G401.6 (cell line): Measurements from ENCODE around the gene GABRA5.

Experiments
- FAIRE-seq: peaks from 2 replicates; lab custom pipeline; 2012; peaks lifted over from hg19 to GRCh38; lab: Jason Lieb, UNC

Gene GABRA5

DNA sequence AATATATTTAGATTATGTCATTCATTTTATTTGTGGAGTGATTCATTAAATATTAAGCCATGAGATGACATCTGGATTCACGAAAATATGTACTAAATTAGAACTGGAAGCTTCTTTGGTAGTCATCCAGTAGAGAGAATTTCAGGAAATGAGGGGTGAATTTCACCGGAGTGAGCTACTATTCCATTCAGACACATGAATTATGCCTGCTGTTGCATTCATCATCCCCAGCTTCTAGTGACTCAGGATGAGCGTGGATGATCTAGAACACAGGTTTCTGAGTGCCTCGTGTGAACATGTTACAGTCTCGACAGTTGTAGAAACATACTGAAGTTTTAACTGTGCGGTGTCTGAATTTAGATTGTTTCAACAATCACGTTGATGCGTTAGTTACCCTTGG lies 61.2 kb downstream of the GABRA5 start:
- no peak for FAIRE-seq

DNA sequence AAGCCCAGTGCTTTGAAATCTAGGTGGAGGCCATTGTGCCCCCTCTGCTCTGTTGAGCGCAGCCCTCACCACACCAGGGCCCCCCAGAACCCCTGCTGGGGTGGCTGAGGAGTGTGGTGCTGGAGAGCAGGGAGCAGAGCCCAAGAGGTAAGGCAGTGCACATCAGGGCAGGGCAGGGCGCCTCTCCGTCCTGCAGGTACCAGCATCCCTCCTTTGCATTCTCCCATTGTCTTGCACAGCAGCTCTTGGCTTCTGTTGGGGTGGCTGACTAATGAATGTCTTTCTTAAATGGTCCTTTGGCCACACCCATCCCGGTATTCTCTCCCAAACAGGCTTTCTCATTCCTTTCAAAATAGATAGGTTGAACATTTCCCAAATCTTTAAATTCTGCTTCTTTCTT lies 62.7 kb downstream of the GABRA5 start:
- no peak for FAIRE-seq

DNA sequence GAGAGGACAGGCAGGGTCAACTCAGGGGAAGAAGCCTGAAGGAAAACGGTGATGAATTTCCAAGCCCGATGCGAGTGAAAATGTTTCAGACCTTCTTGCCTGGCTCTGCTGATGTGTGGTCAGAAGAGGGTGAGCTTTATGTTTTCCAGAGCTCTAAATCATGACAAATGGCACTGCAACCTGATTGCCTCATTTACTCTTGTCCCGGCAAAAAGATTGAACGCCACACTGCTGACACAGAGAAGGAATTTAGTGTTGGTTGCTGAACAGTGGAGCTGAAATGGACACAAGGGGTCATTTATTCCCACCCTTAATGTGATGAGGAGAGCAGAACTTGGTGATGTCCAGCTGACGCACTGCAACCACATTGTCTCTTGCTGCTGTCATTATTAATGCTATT lies 68.0 kb downstream of the GABRA5 start:
- no peak for FAIRE-seq

- FAIRE-seq: no peak
These were observed 68.5 kb downstream of the GABRA5 start for GRCh38 chr15:26935322-26935721.

DNA sequence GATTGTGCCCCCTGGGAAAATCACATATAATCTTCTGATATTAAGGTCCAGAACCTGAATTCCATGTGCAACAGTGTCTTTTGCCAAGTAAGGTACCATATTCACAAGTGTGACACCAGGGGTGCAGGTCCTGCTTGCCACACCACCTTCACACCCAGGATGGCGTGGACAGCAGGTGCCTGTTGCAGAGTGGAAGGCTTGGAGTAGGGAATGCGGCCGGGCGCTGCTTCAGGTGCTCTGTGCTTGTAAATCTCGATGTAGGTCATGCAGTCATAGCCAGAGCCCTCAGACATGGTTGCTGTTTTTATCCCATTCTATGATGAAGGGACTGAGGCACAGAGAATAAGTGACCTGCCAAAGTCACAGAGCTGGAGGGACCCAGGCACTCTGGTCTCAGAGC lies 69.6 kb downstream of the GABRA5 start:
- no peak for FAIRE-seq

DNA sequence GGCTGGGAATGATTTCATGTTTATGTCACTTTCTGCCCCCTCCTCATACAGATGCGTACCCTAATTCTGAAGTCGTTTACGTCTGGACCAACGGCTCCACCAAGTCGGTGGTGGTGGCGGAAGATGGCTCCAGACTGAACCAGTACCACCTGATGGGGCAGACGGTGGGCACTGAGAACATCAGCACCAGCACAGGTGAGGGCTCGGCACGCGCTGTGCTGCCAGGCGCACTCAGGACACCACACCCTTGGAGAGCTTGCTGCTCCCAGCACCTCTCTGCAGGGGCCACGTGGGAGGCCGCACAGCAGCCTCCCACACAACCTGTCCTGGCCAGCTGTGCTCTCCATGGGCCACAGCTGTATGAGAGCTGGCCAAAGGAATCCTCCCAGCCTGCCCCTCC lies 70.3 kb downstream of the GABRA5 start:
- FAIRE-seq: no peak

DNA sequence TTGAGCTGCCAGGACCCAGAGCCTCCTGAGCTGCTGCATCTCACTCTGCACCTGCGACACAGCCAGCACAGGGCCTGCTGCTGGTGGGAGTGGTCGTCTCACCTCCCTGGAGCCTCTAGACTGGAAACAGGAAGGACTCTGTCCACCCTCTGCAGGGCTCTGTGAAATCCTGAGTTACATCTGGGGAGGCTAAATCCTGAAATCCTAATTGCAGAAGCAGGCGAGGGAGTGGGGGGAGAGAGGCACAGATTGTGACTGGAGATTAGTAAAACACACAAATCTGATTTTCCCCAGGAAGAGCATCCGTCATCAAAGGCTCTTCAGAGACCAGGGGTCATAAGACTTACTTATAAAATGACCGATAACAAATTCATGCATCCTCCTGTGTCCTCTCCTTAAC lies 72.5 kb downstream of the GABRA5 start:
- FAIRE-seq: no peak

GRCh38 chr15:26941489-26941888 lies 74.6 kb downstream of the GABRA5 start:
- FAIRE-seq: no peak

GRCh38 chr15:26943866-26944265 lies 77.0 kb downstream of the GABRA5 start:
- FAIRE-seq: no peak

- FAIRE-seq: no peak
These were observed 78.2 kb downstream of the GABRA5 start for GRCh38 chr15:26945046-26945445.

DNA sequence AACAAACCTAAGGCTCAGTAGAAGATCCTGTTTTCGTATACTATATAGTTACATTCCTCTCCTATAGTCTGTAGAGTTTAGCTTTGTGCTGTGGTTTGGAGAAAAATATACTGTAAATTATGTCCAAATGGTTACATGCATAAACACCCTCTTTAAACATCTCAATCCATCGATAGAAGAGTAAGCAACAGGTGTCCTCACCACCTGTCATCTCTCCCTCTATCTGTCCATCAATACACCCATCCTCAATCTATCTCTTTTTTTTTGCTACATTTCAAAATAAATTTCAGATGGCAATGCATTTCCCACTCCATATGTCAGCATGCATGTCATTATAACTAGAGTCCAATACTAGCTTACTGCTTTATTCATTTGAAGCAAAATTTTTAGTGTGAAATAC lies 83.1 kb downstream of the GABRA5 start:
- no peak for FAIRE-seq

DNA sequence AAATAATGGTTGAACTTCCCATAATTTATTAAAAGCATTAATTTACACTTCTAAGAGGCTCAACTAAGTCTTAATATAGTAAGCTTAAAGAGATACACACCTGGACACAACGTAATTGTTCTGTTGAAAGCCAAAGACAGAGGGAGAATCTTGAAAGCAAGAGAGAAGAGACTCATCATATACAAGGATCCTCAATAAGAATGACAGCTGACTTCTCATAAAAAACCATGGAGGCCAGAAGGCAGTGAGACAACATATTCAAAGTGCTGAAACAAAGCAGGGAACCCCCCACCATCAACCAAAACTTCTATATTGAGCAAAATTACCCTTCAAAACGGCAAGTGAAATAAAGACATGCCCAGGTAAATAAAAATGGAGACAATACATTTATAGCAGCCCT lies 87.5 kb downstream of the GABRA5 start:
- FAIRE-seq: peak; percentile 46

- no peak for FAIRE-seq
These were observed 100.9 kb downstream of the GABRA5 start for GRCh38 chr15:26967719-26968269.

DNA sequence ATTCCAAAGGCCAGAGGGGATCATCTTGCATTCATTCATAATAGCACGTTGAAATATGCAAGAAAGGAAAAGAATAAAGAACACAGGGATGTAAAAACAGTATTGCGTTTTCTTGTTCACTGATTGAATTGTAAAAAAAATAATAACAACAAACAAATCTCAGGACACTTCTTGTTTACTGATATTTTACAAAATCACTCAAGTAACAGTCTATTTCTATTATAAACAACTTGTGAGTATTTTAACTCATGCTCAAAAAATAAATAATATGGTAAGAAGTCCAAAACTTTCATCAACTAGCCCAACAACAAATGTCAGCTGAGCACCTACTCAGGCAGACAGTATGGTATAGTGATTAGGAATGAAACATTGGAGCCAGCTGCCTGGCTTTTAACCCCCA lies 101.9 kb downstream of the GABRA5 start:
- no peak for FAIRE-seq

DNA sequence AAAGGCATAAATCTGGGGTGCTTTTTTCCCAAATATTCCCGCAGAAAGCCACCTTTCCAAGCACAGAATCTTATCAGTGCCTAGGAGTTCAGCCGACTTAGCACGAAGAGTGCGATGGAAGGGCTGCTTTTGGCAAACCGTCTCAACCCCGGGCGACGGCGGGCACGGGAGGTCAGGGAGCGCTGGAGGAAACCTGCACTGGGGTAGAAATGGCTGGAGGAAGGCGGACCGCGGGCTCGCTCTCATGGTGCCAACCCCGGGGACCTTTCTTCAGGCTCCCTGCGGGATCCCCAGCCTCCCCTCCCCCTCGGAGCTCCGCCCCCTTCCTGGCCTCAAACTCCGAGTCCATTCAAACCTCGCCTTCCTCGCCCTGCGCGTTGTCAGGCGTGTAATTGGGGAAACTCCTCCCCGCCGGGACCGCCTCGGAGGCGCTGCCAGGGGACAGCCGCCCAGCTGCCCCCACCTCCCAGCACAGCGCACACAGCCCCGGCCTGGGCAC lies 103.9 kb downstream of the GABRA5 start, which contains the start of gene GABRG3:
Gene GABRG3, plus strand, starts transcription at position 470 of the 499 bp plus-strand sequence.
- no peak for FAIRE-seq

DNA sequence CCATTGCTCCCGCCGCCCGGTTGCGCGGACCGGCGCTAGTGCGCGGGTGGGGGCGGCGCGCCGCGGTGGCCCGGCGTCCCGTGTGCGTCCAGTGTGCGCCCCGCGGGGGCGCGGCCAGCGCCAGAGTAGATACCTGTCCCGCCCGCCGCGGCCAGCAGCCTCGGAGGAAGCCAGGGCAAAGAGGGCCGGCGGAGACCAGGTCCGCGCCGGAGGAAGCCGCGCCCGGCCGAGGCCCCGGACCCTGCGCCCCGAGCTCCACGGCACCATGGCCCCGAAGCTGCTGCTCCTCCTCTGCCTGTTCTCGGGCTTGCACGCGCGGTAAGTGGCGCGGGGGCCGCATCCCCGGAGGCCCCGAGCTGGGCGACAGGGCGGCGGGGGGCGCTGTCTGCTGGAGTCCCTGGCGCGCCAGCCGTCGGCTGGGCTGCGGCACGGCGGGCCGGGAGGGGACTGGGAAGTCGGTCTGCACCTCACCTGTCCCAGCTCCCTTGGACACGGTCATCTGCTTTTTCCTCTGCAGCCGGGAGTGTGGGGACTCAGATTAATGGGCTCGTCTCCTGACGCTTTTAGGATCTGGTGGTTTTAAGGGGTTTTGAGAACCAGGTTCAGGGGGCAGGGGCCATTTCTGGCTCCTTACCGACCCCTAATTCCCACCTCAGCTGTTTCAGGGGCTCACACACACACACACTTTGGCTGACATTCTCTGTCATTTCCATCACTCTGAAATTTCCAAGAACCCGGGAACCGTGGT lies 104.6 kb downstream of the GABRA5 start:
- no peak for FAIRE-seq

DNA sequence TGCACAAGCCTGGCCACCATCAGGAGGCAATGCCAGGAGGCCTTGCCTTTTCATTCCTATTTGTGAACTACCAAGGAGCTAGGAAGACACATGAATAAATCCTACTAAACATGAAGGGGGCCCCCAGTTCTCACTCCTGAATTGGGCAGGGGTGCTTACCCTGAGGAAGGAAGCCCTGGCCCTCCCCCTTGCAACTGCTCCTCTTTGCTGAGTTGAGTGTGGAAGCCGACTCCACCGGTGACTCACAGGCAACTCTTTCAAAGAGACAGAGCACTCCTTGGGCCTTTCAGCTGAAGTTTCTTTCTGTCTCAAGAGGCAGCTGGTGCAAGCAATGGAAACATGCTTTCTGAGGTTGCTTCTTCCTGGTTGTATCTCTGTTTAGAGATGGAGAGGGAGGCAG lies 105.8 kb downstream of the GABRA5 start:
- no peak for FAIRE-seq

- peak; percentile 27 for FAIRE-seq
These were observed 107.4 kb downstream of the GABRA5 start for GRCh38 chr15:26974120-26974780.

DNA sequence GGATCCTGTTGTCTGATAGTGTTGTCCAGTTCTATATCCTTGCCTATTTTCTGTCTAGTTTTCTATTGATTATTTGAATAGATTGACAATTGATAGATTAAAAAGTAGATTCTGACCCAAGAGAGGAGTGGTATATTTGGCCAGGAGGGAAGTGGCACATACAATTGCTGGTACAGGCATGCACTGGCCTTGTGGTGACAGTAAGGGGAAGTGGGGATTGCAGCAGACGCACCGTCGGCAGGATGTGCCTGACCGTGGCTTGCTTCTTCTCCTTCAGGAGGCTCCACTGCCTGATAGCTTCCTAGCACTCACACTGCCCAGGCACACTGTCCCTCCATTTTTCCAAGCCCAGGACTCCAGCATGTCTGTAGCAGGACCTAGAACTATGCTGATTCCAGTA lies 114.6 kb downstream of the GABRA5 start:
- no peak for FAIRE-seq

DNA sequence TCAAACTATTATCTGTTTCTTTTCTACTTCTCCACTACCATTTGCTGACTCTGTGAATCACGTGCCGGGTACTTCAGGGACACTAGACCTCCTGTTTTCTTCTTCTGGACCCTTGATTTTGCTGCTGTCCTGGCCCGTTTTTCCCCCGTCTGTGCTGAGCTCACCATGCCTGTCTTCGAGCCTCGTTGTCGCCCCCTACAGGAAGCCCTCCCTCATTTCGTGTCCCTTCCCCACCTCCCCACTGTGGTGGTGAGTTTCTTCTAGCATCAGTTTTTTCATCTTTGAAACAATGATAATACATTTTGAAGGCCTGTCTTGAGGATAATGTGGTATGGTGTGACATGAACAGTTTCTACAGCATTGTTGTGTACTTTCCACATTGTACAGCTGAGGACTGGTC lies 117.0 kb downstream of the GABRA5 start:
- no peak for FAIRE-seq

GRCh38 chr15:26985050-26985449 lies 118.2 kb downstream of the GABRA5 start:
- FAIRE-seq: no peak

DNA sequence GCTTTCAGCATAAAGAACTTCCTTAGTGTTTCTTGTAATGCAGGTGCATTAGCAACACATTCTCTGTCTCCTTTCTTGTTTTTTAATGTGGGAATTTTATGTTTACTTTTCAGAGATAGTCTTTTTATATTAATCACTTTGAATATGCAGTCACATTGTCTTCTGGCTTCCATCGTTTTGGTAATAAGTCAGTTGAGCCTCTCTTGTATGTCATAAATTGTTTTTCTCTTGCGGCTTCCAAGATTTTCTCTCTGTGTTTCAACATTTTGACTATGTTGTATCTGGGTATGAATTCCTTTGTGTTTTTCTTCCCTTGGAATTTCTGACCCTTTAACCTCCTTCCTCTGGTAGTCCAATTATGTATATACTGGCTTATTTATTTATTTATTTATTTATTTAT lies 129.4 kb downstream of the GABRA5 start:
- no peak for FAIRE-seq
